Activated CD4-positive, alpha-beta T cell treated with anti-CD3 and anti-CD28 coated beads for 1 hour (primary cell): ENCODE measurements around the gene NDUFB8.

ENCODE experiments used
- DNase-seq: peaks from one replicate; pipeline ENCODE4 v3.0.0-alpha.2; 2020

NDUFB8 gene

DNA sequence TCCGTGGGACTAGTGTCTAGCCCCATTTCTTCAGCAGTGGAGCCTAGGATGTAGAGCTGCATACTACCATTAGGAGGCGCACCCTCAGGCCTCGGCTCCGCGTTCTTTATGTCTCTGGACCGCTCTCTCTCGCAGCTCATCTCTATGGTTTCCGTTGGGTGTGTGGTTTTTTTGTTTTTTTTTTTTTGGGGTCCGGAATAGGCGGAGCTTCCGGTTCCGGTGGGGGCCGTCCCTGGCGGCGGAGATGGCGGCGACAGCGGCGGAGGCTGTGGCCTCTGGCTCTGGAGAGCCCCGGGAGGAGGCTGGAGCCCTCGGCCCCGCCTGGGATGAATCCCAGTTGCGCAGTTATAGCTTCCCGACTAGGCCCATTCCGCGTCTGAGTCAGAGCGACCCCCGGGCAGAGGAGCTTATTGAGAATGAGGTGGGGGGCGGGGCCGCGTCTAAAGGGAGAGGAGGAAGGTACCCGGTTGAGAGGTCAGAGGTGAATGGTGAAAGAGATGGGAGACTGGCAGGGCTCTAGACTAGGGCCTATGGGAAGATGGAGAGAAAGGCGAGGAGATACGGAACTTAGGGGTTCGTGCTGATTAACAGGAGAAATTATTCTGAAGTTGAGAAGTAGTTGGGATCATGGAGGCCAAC lies 6.2 kb upstream of the NDUFB8 start, which contains the start of gene HIF1AN:
Gene HIF1AN, plus strand, starts transcription at position 229 of the 639 bp plus-strand sequence. Its CDS starts 16 bp downstream, at position 245.
- peak; percentile 79 for DNase-seq

- no peak for DNase-seq
These were observed 5.7 kb upstream of the NDUFB8 start for GRCh38 chr10:100535338-100535714.

GRCh38 chr10:100534726-100535125 lies 5.1 kb upstream of the NDUFB8 start:
- no peak for DNase-seq

- no peak for DNase-seq
These were observed 2.1 kb upstream of the NDUFB8 start for GRCh38 chr10:100531761-100532160.

DNA sequence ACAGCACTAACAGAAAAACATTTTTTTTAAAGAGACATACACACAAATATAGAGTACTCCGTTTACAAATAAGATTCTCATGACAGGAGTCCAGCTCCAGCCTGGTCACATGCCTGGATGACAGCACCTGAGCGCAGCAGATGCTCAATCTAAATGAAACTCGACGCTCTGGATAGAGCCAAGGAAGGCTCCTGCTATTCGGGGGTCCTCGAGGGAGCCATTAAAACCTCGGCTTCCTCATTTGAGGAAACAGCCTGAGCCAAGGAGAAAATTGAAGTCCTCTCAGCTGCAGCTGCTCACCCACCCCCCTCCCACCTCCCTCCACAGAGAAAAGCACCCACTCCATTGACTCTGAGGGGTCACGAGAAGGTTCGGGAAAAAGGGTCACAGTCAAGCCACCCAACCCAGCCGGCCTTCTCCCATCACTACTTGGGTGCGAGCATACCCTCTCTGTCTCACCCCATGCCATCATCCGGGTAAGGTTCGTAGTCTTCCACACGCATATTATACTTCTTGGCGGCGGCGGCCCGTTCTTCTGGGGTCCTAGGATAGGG lies 673 bp downstream of the NDUFB8 start:
- no peak for DNase-seq

DNA sequence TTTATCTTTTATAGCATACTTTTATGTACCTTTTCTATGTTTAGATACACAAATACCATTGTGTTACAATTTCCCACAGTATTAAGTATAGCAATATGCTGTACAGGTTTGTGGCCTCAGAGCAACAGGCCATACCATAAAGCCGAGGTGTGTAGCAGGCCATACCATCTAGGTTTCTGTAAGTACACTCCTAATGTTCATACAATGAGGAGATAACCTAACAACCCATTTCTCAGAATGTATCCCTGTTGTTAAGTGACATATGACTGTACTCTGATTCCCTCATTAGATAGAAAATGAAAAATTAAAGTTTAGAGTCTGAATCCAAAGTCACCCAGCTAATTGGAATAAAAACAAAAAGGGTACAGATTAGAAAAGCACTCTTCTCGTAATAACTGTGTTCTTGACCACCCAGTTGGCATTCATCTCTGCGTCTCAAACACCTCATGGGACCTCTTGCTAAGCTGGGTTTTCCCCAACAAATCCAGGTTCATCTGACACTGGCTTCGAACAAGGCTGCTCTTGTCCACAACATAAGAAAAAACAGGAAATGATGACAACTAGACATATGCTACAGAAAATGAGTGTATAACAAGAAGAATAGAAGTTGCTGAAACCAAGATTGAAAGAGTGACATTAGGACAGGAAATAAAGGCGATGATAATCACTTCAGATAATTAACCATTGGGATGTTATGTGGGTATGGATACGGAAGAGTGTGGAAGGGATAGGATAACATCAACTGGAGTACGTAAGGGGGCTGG lies 1.4 kb downstream of the NDUFB8 start:
- DNase-seq: no peak

GRCh38 chr10:100524638-100525037 lies 5.0 kb downstream of the NDUFB8 start:
- DNase-seq: no peak

GRCh38 chr10:100524206-100524605 lies 5.5 kb downstream of the NDUFB8 start:
- no peak for DNase-seq

GRCh38 chr10:100522945-100523344 lies 6.7 kb downstream of the NDUFB8 start:
- no peak for DNase-seq

DNA sequence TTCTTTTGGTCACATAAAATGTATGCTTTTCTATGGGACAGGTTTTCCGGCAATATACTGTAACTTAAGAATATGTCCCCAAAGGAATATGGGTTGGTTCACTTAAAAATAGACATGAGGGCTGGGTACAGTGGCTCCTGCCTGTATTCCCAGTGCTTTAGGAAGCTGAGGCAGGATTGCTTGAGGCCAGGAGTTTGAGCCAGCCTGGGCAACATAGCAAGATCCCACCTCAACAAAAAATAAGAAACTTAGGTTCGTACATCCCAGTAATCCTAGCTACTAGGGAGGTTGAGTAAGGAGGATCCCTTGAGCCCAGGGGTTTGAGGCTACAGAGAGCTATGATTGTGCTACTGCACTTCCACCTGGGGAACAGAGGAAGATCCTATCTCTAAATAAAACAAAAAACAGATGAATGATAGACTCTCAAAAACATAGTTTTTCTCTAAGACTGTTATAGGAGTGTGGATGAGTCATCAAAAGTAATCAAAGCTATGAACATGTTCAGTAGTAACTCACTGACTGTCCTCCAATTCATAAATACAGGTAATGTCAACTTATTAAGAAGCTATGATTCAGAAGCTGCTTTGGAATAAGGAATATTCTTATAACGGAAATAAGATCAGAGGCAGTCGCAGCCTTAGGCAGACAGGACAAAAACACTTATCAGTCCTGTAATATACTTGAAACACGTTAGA lies 7.4 kb downstream of the NDUFB8 start:
- DNase-seq: no peak

- no peak for DNase-seq
These were observed 8.9 kb downstream of the NDUFB8 start for GRCh38 chr10:100520811-100521210.

- DNase-seq: no peak
These were observed 10.2 kb downstream of the NDUFB8 start, which contains the start of gene SEC31B for GRCh38 chr10:100519311-100520051. Gene SEC31B (minus strand): TSS chr10:100519861. CDS start chr10:100516952, 2,909 bp downstream.

- peak; percentile 36 for DNase-seq
These were observed 10.9 kb downstream of the NDUFB8 start for GRCh38 chr10:100518761-100519241.

DNA sequence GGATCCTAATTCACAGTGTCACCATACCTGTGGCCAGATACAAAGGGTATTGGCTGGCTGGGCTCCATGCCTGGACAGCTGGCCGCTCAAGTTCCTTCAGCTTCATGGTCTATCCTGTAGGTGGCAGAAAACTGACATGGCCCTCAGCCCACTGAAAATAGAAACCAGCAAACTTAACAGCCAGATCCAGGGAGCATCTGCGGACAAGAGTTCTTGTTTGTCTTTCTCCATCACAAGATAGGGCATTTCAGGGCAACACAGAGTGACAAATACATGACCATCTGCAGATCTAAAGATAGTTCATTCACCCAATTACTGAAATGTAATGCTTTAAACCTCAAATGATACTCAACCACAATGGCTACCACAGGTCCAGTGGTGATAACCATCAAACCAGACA lies 12.8 kb downstream of the NDUFB8 start:
- DNase-seq: no peak

- no peak for DNase-seq
These were observed 14.1 kb downstream of the NDUFB8 start for GRCh38 chr10:100515612-100516011.

- peak; percentile 52 for DNase-seq
These were observed 18.9 kb downstream of the NDUFB8 start for GRCh38 chr10:100510533-100511308.

DNA sequence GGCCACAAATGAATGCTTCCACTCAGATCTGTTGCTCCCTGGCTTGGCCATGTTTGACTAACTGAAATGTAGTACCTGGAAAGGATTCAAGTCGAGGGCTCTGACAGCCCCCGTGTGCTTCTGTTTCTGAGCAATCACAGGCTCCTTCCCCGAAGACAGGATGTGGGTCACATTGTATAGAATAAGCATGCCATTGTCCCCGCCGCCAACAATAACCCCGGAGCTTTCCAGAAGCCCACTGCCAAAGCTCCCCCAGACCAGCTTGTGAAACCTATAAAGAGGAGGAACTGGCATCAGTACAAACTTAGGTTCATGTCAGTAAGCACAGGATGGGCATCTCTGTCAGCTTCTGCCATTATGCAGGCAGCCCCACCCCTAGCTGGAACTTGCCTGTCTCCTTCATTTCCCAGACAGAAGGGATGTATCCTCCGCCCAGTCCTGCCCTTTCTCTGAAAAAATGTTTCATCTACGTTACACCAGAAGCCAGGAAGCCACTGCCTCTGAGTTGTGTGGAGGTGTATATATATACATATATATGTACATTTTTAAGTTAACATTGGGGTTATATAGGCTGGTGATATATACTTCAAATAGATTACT lies 20.3 kb downstream of the NDUFB8 start:
- no peak for DNase-seq

DNA sequence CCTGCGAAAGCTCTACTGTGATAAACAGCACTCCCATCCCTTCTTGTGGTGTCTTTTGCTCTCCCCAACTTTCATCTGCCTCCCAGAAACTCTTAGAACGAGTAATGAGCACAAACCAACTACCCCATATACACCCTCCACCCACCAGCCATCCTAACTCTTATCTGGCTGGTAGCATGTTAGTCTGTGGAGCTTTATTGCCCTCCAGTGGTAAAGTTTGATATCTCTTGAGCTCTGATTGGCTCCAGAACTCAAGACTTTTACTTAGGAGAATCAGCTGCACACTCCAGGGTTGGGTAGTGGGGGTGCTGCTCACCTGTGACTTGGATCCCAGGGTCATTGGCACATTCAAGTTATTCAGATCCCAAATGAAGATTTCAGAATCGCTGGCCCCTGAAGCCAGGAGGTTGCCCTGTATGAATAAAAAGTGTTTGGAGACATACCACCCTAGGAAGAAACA lies 20.9 kb downstream of the NDUFB8 start:
- DNase-seq: no peak

DNA sequence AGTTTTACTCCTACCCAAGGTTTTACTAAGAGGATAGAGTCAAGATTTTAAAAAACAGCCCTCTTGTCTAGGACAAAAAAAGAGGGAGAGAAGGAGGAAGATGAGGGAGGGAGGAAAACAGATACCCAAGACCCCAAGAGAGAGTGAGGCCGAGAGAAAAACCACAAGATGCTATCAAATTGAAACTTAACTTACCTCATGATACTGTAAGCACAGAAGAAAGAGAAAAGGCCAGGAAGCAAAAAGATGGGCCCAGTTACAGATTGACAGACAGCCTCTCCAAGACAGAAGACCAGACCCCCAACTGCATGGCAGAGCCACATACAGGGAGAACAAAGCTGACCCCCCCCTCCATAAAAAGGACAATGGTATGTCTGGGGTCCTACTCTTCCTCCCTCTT lies 21.4 kb downstream of the NDUFB8 start:
- DNase-seq: no peak

- no peak for DNase-seq
These were observed 22.3 kb downstream of the NDUFB8 start for GRCh38 chr10:100507357-100507732.
